GM23338 (cell line): ENCODE data around the gene SNRPD2. TPM values are rescaled to one million over a fixed set of nuclear protein-coding genes. Genes with fewer than 3 reads are reported as not detected.

Experiments
- ATAC-seq: fragments of 200-7000 bp; cut with Tn5 transposase; 3 replicates; pipeline ENCODE4 v1.9.1; 2020
- DNase-seq: peaks from one replicate; pipeline ENCODE4 v3.0.0-alpha.2; 2015; ENCODE audit warnings: low spot score
- H2AFZ ChIP-seq: fragments of 200-600 bp; sonication (generic); 2 replicates; pipeline ENCODE4 v1.8.0; 2016; ENCODE audit warnings: antibody characterized with exemption, mild to moderate bottlenecking, moderate library complexity
- H3F3A ChIP-seq: fragments of 200-600 bp; sonication (generic); replicated peaks from 2 replicates; pipeline ENCODE4 v1.8.0; 2017; ENCODE audit warnings: antibody characterized with exemption, mixed run types, low read depth
- H3K27ac ChIP-seq: fragments of 200-600 bp; sonication (generic); 2 replicates; pipeline ENCODE4 v1.6.1; 2016; ENCODE audit warnings: low read depth
- H3K27me3 ChIP-seq: fragments of 200-600 bp; sonication (generic); 2 replicates; pipeline ENCODE4 v1.8.0; 2016; ENCODE audit warnings: mild to moderate bottlenecking, mixed run types, moderate library complexity; ENCODE audit not compliant: insufficient read depth
- H3K36me3 ChIP-seq: fragments of 200-600 bp; sonication (generic); 2 replicates; pipeline ENCODE4 v1.8.0; 2016; ENCODE audit warnings: mild to moderate bottlenecking; ENCODE audit not compliant: insufficient read depth
- H3K4me1 ChIP-seq: fragments of 200-600 bp; sonication (generic); 2 replicates; pipeline ENCODE4 v1.8.0; 2016; ENCODE audit warnings: mild to moderate bottlenecking, moderate library complexity; ENCODE audit not compliant: insufficient read depth
- H3K4me2 ChIP-seq: fragments of 200-600 bp; sonication (generic); 2 replicates; pipeline ENCODE4 v1.7.1; 2017; ENCODE audit warnings: mixed run types
- H3K4me3 ChIP-seq: fragments of 200-600 bp; sonication (generic); 2 replicates; pipeline ENCODE4 v1.6.1; 2016; ENCODE audit warnings: mixed run types
- H3K79me2 ChIP-seq: fragments of 200-600 bp; sonication (generic); replicated peaks from 2 replicates; pipeline ENCODE4 v1.8.0; 2017; ENCODE audit warnings: mild to moderate bottlenecking; ENCODE audit not compliant: insufficient read depth
- H3K9me2 ChIP-seq: fragments of 200-600 bp; sonication (generic); 2 replicates; pipeline ENCODE4 v1.8.0; 2017; ENCODE audit not compliant: insufficient read depth
- H4K20me1 ChIP-seq: fragments of 200-600 bp; sonication (generic); replicated peaks from 2 replicates; pipeline ENCODE4 v1.8.0; 2017; ENCODE audit warnings: mild to moderate bottlenecking; ENCODE audit not compliant: insufficient read depth
- H3K27ac Mint-ChIP-seq: 2 replicates; pipeline ENCODE4 v1.8.0; 2020; ENCODE audit warnings: inconsistent platforms, mild to moderate bottlenecking, moderate library complexity, mixed read lengths
- H3K27me3 Mint-ChIP-seq: 3 replicates; pipeline ENCODE4 v1.8.0; 2022; ENCODE audit warnings: low read depth, mild to moderate bottlenecking, moderate library complexity, mixed read lengths, inconsistent platforms; ENCODE audit not compliant: insufficient read depth, poor library complexity
- H3K36me3 Mint-ChIP-seq: 3 replicates; pipeline ENCODE4 v1.8.0; 2021; ENCODE audit warnings: low read depth, mild to moderate bottlenecking, inconsistent platforms, moderate library complexity, mixed read lengths
- H3K4me1 Mint-ChIP-seq: 3 replicates; pipeline ENCODE4 v1.8.0; 2020; ENCODE audit warnings: mild to moderate bottlenecking, inconsistent platforms, mixed read lengths
- H3K4me3 Mint-ChIP-seq: 3 replicates; pipeline ENCODE4 v1.8.0; 2021; ENCODE audit warnings: moderate library complexity, mild to moderate bottlenecking, inconsistent platforms, mixed read lengths
- H3K9me3 Mint-ChIP-seq: 3 replicates; pipeline ENCODE4 v1.8.0; 2020; ENCODE audit warnings: moderate library complexity, mild to moderate bottlenecking, inconsistent platforms, mixed read lengths
- EZH2 ChIP-seq: fragments of 200-600 bp; sonication (generic); IDR thresholded peaks from one replicate; pipeline ENCODE4 v1.8.0; 2017; ENCODE audit warnings: antibody characterized with exemption, mild to moderate bottlenecking, low read depth; ENCODE audit not compliant: unreplicated experiment
- JUNB ChIP-seq: IDR thresholded peaks from one replicate; pipeline ENCODE4 v1.6.1; 2016; ENCODE audit warnings: antibody characterized with exemption; ENCODE audit not compliant: unreplicated experiment
- POLR2AphosphoS5 ChIP-seq: IDR thresholded peaks from 2 replicates; pipeline ENCODE4 v1.6.1; 2016; ENCODE audit warnings: antibody characterized with exemption, low read depth
- STAT1 ChIP-seq: IDR thresholded peaks from one replicate; pipeline ENCODE4 v1.6.1; 2016; ENCODE audit warnings: antibody characterized with exemption; ENCODE audit not compliant: unreplicated experiment
- ZNF114 ChIP-seq: fragments of 250-450 bp; sonication (Bioruptor Pico); IDR thresholded peaks from 2 replicates; pipeline ENCODE4 v1.5.0; 2020; ENCODE audit warnings: mild to moderate bottlenecking, moderate library complexity
- ZNF331 ChIP-seq: fragments of 250-450 bp; sonication (Bioruptor Pico); IDR thresholded peaks from 2 replicates; pipeline ENCODE4 v1.5.0; 2020; ENCODE audit warnings: low read depth, mild to moderate bottlenecking, moderate library complexity
- polyA plus RNA-seq: library from polyadenylated mRNA; unstranded; fragments of >200 nt; fragmentation: Nextera tagmentation; extraction: Ambion mirVana; gene quantifications from 2 replicates; pipeline ENCODE4 v1.2.1, GENCODE V29; 2016
- total RNA-seq: library from RNA; depleted of rRNA; stranded (reverse); fragments of >200 nt; shearing (Covaris generic); gene quantifications from 2 replicates; pipeline ENCODE4 v1.2.3, GENCODE V29; 2014
- TF ChIP-seq, protein P1 (sequence below): fragments of 250-450 bp; sonication (Bioruptor Pico); IDR thresholded peaks from 2 replicates; pipeline ENCODE4 v1.5.0; 2020; ENCODE audit warnings: mild to moderate bottlenecking, moderate library complexity
- TF ChIP-seq, protein P2 (sequence below), 2 experiments: fragments of 200-600 bp in 1 of 2; sonication (generic) in 1 of 2; conservative IDR thresholded peaks; 2 replicates each; pipeline versions ENCODE4 v1.5.1 to v1.6.1; 2016 to 2017; ENCODE audit warnings: antibody characterized with exemption in 2 of 2, low read depth in 2 of 2, mild to moderate bottlenecking in 2 of 2, moderate library complexity in 1 of 2

SNRPD2 gene
- total and polyA plus RNA-seq, 2 experiments from 2014 or later, result 169 to 1,375 TPM

DNA sequence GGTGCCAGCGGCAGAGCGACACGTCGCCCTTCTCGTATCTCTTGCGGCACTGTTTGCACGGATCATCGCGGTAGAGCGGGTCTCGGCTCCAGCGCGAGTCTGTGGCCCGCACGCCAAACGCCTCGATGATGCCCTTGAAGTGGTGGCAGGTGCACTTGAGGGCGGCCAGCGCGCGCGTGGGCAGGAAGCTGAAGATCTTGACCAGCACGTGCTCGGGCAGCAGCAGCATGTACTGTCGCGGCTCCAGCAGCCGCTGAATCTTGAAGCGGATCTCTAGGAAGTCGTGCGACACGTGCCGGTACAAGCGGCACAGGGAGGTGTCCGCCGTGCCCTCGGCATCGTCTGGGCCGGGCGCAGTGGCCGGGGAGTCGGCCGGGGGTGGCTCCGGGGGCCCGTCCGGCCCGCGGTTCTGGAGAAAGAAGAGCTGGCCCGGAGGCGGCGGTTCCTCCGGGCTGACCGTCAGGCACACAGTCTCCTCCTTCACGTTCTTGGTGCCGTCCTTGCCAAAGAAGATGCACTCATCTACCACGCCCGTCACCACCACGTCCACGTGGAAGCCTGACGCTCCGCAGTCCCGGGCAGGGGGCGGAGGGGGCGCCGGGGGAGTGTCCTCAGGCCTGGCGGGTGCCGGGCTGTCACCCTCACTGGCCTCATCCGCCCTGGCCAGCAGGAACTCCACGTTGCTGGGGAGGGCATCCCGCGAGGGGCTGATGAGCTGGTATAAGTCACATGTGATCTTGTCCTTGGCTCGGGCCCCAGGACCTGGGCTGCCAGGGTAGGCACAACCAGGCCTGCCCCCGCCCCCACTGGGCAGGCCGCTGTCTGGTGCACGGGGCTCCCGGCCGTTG is 20.3 kb upstream of the SNRPD2 start:
- H3K4me1 ChIP-seq, result peaks cover 11% of the 10 kb centered on the region
- ATAC-seq (no peak), DNase-seq (no peak)
- H3K27ac ChIP-seq, result no peak overlapping the region
- H4K20me1 ChIP-seq, result peaks cover 6% of the 10 kb centered on the region
- 0 out of 2 replicates have a peak, but pooled peaks cover 3% of the 10 kb centered on the region for H3F3A ChIP-seq
- H3K9me2 ChIP-seq, result no peaks in the 10 kb centered on the region
- H3K4me3 ChIP-seq, result no peak overlapping the region
- no peak overlapping the region for H2AFZ ChIP-seq
- peaks cover 19% of the 10 kb centered on the region for H3K27me3 Mint-ChIP-seq
- H3K36me3 Mint-ChIP-seq, result peaks cover 13% of the 10 kb centered on the region
- no peaks in the 10 kb centered on the region for H3K9me3 Mint-ChIP-seq
- no peak overlapping the region for H3K27ac Mint-ChIP-seq
- H3K4me3 Mint-ChIP-seq, result no peak overlapping the region
- no peaks in the 10 kb centered on the region for H3K27me3 ChIP-seq
- H3K4me2 ChIP-seq, result no peak overlapping the region
- TF ChIP-seq, protein P1, sequence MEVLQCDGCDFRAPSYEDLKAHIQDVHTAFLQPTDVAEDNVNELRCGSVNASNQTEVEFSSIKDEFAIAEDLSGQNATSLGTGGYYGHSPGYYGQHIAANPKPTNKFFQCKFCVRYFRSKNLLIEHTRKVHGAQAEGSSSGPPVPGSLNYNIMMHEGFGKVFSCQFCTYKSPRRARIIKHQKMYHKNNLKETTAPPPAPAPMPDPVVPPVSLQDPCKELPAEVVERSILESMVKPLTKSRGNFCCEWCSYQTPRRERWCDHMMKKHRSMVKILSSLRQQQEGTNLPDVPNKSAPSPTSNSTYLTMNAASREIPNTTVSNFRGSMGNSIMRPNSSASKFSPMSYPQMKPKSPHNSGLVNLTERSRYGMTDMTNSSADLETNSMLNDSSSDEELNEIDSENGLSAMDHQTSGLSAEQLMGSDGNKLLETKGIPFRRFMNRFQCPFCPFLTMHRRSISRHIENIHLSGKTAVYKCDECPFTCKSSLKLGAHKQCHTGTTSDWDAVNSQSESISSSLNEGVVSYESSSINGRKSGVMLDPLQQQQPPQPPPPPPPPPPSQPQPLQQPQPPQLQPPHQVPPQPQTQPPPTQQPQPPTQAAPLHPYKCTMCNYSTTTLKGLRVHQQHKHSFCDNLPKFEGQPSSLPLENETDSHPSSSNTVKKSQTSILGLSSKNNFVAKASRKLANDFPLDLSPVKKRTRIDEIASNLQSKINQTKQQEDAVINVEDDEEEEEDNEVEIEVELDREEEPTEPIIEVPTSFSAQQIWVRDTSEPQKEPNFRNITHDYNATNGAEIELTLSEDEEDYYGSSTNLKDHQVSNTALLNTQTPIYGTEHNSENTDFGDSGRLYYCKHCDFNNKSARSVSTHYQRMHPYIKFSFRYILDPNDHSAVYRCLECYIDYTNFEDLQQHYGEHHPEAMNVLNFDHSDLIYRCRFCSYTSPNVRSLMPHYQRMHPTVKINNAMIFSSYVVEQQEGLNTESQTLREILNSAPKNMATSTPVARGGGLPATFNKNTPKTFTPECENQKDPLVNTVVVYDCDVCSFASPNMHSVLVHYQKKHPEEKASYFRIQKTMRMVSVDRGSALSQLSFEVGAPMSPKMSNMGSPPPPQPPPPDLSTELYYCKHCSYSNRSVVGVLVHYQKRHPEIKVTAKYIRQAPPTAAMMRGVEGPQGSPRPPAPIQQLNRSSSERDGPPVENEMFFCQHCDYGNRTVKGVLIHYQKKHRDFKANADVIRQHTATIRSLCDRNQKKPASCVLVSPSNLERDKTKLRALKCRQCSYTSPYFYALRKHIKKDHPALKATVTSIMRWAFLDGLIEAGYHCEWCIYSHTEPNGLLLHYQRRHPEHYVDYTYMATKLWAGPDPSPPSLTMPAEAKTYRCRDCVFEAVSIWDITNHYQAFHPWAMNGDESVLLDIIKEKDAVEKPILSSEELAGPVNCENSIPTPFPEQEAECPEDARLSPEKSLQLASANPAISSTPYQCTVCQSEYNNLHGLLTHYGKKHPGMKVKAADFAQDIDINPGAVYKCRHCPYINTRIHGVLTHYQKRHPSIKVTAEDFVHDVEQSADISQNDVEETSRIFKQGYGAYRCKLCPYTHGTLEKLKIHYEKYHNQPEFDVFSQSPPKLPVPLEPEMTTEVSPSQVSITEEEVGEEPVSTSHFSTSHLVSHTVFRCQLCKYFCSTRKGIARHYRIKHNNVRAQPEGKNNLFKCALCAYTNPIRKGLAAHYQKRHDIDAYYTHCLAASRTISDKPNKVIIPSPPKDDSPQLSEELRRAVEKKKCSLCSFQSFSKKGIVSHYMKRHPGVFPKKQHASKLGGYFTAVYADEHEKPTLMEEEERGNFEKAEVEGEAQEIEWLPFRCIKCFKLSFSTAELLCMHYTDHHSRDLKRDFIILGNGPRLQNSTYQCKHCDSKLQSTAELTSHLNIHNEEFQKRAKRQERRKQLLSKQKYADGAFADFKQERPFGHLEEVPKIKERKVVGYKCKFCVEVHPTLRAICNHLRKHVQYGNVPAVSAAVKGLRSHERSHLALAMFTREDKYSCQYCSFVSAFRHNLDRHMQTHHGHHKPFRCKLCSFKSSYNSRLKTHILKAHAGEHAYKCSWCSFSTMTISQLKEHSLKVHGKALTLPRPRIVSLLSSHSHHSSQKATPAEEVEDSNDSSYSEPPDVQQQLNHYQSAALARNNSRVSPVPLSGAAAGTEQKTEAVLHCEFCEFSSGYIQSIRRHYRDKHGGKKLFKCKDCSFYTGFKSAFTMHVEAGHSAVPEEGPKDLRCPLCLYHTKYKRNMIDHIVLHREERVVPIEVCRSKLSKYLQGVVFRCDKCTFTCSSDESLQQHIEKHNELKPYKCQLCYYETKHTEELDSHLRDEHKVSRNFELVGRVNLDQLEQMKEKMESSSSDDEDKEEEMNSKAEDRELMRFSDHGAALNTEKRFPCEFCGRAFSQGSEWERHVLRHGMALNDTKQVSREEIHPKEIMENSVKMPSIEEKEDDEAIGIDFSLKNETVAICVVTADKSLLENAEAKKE (CRISPR knock-in tag), result no peak
- peak; percentile 2; the same call in 1 of the 2 replicates for TF ChIP-seq POLR2AphosphoS5
- TF ChIP-seq, protein P2, sequence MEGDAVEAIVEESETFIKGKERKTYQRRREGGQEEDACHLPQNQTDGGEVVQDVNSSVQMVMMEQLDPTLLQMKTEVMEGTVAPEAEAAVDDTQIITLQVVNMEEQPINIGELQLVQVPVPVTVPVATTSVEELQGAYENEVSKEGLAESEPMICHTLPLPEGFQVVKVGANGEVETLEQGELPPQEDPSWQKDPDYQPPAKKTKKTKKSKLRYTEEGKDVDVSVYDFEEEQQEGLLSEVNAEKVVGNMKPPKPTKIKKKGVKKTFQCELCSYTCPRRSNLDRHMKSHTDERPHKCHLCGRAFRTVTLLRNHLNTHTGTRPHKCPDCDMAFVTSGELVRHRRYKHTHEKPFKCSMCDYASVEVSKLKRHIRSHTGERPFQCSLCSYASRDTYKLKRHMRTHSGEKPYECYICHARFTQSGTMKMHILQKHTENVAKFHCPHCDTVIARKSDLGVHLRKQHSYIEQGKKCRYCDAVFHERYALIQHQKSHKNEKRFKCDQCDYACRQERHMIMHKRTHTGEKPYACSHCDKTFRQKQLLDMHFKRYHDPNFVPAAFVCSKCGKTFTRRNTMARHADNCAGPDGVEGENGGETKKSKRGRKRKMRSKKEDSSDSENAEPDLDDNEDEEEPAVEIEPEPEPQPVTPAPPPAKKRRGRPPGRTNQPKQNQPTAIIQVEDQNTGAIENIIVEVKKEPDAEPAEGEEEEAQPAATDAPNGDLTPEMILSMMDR (conservative IDR thresholded peaks at IDR 0.05; ENCODE audit: low read depth in 2 of 2), result 0 out of 4 replicates have a peak, but pooled peaks of 1 of the 2 experiments have one; percentile 2
- no peak for TF ChIP-seq JUNB
- no peak for TF ChIP-seq STAT1
- no peak for TF ChIP-seq ZNF331 (CRISPR knock-in tag)
- TF ChIP-seq EZH2, result no peak
- no peak for TF ChIP-seq ZNF114
- peaks cover 47% of the 10 kb centered on the region for H3K79me2 ChIP-seq
- no peaks in the 10 kb centered on the region for H3K36me3 ChIP-seq
- H3K4me1 Mint-ChIP-seq, result peaks cover 33% of the 10 kb centered on the region
